T-helper 1 cell (primary cell): ENCODE results near the gene WDHD1.
"Not testable (repeated sequence)": the region's sequence is repeated elsewhere in the genome, so short reads cannot be mapped to it uniquely, and the experiment has no call there.

Experiments used
- DNase-seq, 5 donors: peaks; one replicate each; pipeline ENCODE4 v3.0.0-alpha.2; 2012 to 2020
- total RNA-seq, 4 donors: gene quantifications; one replicate each; lab custom pipeline; 2026; lab: John Stamatoyannopoulos, UW

WDHD1 gene
- 2.8 to 8.6 (median 7.9) reads per million in 4 donors for total RNA-seq

- DNase-seq = peak; percentile 93 to 97 (median 94)
These were observed at the start of gene WDHD1, which contains the start of gene SOCS4 for GRCh38 chr14:55026793-55027561. Gene WDHD1 (minus strand): TSS chr14:55027099. CDS start chr14:55026787, 312 bp downstream. Gene SOCS4 (plus strand): TSS chr14:55027236. CDS start chr14:55043042, 15,806 bp downstream.

- no peak for DNase-seq
These were observed 48.8 kb upstream of the WDHD1 start for GRCh38 chr14:55075628-55076175.

- peak in 1 of 5 donors; percentile 25 for DNase-seq
These were observed 47.8 kb upstream of the WDHD1 start for GRCh38 chr14:55074662-55075061.

- no peak for DNase-seq
These were observed 47.0 kb upstream of the WDHD1 start for GRCh38 chr14:55073856-55074255.

GRCh38 chr14:55071870-55072640, 45.2 kb upstream of the WDHD1 start:
- DNase-seq = no peak

- no peak for DNase-seq
These were observed 44.1 kb upstream of the WDHD1 start for GRCh38 chr14:55070981-55071411.

GRCh38 chr14:55066223-55066622, 39.3 kb upstream of the WDHD1 start:
- no peak for DNase-seq

- DNase-seq = no peak
These were observed 38.5 kb upstream of the WDHD1 start for GRCh38 chr14:55065411-55065810.

- DNase-seq = not testable (repeated sequence)
These were observed 38.0 kb upstream of the WDHD1 start for GRCh38 chr14:55064896-55065295.

GRCh38 chr14:55062517-55063351, 35.8 kb upstream of the WDHD1 start:
- DNase-seq = no peak

- DNase-seq = no peak
These were observed 32.4 kb upstream of the WDHD1 start for GRCh38 chr14:55059333-55059732.

GRCh38 chr14:55057919-55058318, 31.0 kb upstream of the WDHD1 start:
- no peak for DNase-seq

GRCh38 chr14:55054098-55054497, 27.2 kb upstream of the WDHD1 start:
- DNase-seq = no peak

GRCh38 chr14:55053500-55053899, 26.6 kb upstream of the WDHD1 start:
- no peak for DNase-seq

GRCh38 chr14:55053018-55053417, 26.1 kb upstream of the WDHD1 start:
- DNase-seq = no peak

GRCh38 chr14:55052269-55052930, 25.5 kb upstream of the WDHD1 start:
- DNase-seq = no peak

GRCh38 chr14:55051423-55052268, 24.7 kb upstream of the WDHD1 start, which contains the start of gene MAPK1IP1L:
Gene MAPK1IP1L (plus strand): TSS chr14:55051647. CDS start chr14:55061684, 10,037 bp downstream.
- peak; percentile 79 to 91 (median 85) for DNase-seq

GRCh38 chr14:55051165-55051422, 24.2 kb upstream of the WDHD1 start:
- DNase-seq = no peak

GRCh38 chr14:55048900-55049436, 22.1 kb upstream of the WDHD1 start:
- no peak for DNase-seq

- no peak for DNase-seq
These were observed 20.6 kb upstream of the WDHD1 start for GRCh38 chr14:55047301-55048053.
